HG03571 (cell line): ENCODE measurements around the gene ST3GAL4.

ENCODE experiments used
- ATAC-seq: cut with Tn5 transposase; IDR thresholded peaks from one replicate; pipeline ENCODE4 v1.9.1; 2021; ENCODE audit not compliant: unreplicated experiment

Gene ST3GAL4

GRCh38 chr11:126328938-126329643, 26.4 kb upstream of the ST3GAL4 start:
- no peak for ATAC-seq

- ATAC-seq = no peak
Observed at GRCh38 chr11:126329644-126330211, 25.8 kb upstream of the ST3GAL4 start.

GRCh38 chr11:126331286-126331685, 24.2 kb upstream of the ST3GAL4 start:
- no peak for ATAC-seq

- ATAC-seq = no peak
Observed at GRCh38 chr11:126332221-126332711, 23.2 kb upstream of the ST3GAL4 start.

GRCh38 chr11:126333142-126333541, 22.3 kb upstream of the ST3GAL4 start:
- no peak for ATAC-seq

- no peak for ATAC-seq
Observed at GRCh38 chr11:126334659-126335462, 20.6 kb upstream of the ST3GAL4 start.

GRCh38 chr11:126335463-126335760, 20.1 kb upstream of the ST3GAL4 start:
- ATAC-seq = no peak

- no peak for ATAC-seq
Observed at GRCh38 chr11:126336138-126336541, 19.3 kb upstream of the ST3GAL4 start.

- ATAC-seq = no peak
Observed at GRCh38 chr11:126336671-126337101, 18.8 kb upstream of the ST3GAL4 start.

GRCh38 chr11:126337126-126337473, 18.4 kb upstream of the ST3GAL4 start:
- no peak for ATAC-seq

- ATAC-seq = no peak
Observed at GRCh38 chr11:126337474-126338241, 17.8 kb upstream of the ST3GAL4 start.

GRCh38 chr11:126338346-126339055, 17.0 kb upstream of the ST3GAL4 start:
- no peak for ATAC-seq

- no peak for ATAC-seq
Observed at GRCh38 chr11:126339073-126339862, 16.2 kb upstream of the ST3GAL4 start.

- ATAC-seq = no peak
Observed at GRCh38 chr11:126339863-126340434, 15.5 kb upstream of the ST3GAL4 start.

- no peak for ATAC-seq
Observed at GRCh38 chr11:126340960-126341606, 14.4 kb upstream of the ST3GAL4 start.

GRCh38 chr11:126341760-126342161, 13.7 kb upstream of the ST3GAL4 start:
- ATAC-seq = no peak

GRCh38 chr11:126343051-126343450, 12.4 kb upstream of the ST3GAL4 start:
- ATAC-seq = no peak

- no peak for ATAC-seq
Observed at GRCh38 chr11:126344141-126345080, 11.1 kb upstream of the ST3GAL4 start.
